Adrenal gland (tissue), 5 donors: ENCODE results near the gene SAMD13.

Experiments
- POLR2A ChIP-seq, 2 donors: fragments of 450-650 bp; IDR thresholded peaks; one replicate each; pipeline ENCODE4 v1.6.1; 2017; ENCODE audit warnings: antibody characterized with exemption in 2 of 2, mild to moderate bottlenecking in 2 of 2, moderate library complexity in 1 of 2
- TF ChIP-seq, protein P1 (sequence below), 6 experiments: fragments of 450-650 bp in 4 of 6; fragments of 200-600 bp in 2 of 6; sonication (generic) in 1 of 6; IDR thresholded peaks; 1 replicate in 5 of 6; 2 replicates in 1 of 6; pipeline versions ENCODE4 v1.5.1 to v1.8.0; 2016 to 2021; ENCODE audit warnings: antibody characterized with exemption in 6 of 6, mild to moderate bottlenecking in 2 of 6, moderate library complexity in 1 of 6
- donor health status: DM: no; HTN: no; CAD: no.

DNA sequence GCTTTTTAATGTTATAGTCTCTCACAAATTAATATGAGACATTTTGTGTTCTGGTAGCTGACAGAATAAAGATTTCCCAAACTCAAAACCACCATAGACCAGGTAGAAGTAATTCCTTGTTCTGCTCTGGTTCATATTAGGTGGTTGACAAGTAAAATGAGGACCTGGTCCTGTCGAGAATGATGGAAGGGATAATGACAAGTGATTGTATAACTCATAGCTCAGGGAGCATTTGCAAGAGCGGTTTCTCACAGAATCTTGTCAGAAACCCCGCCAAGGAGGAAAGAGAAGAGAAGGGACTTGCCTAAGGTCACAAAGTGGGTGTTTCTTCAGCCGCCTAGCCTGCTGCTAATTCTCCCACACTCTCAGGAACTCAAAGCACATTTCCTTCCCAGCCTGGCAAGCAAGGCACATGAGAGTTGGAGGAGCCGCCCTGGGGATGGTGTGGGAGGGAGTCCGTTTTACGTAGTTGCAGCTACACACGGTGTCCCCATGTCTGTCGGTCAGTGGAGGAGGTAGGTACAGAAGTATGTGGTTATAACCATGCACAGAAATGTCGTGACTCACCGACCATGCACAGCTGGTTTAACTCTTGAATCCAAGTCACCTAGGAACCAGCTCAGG lies 46.5 kb downstream of the SAMD13 start:
- TF ChIP-seq, protein P1, sequence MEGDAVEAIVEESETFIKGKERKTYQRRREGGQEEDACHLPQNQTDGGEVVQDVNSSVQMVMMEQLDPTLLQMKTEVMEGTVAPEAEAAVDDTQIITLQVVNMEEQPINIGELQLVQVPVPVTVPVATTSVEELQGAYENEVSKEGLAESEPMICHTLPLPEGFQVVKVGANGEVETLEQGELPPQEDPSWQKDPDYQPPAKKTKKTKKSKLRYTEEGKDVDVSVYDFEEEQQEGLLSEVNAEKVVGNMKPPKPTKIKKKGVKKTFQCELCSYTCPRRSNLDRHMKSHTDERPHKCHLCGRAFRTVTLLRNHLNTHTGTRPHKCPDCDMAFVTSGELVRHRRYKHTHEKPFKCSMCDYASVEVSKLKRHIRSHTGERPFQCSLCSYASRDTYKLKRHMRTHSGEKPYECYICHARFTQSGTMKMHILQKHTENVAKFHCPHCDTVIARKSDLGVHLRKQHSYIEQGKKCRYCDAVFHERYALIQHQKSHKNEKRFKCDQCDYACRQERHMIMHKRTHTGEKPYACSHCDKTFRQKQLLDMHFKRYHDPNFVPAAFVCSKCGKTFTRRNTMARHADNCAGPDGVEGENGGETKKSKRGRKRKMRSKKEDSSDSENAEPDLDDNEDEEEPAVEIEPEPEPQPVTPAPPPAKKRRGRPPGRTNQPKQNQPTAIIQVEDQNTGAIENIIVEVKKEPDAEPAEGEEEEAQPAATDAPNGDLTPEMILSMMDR (IDR thresholded peaks at IDR 0.05), result no peak
- TF ChIP-seq POLR2A (IDR thresholded peaks at IDR 0.05), result no peak
